ENCODE measurements around the gene CACNG6.

CACNG6 gene

GRCh38 chr19:54047616-54048015 lies 56.2 kb downstream of the CACNG6 start:
- no peak for DNase-seq (ENCODE audit: low spot score)

All from LoVo (cell line).